GM18519 (cell line): ENCODE results near the gene NAP1L5.

Experiments used
- ATAC-seq: cut with Tn5 transposase; IDR thresholded peaks from one replicate; pipeline ENCODE4 v1.9.1; 2021; ENCODE audit warnings: mild to moderate bottlenecking, moderate library complexity; ENCODE audit not compliant: unreplicated experiment, low FRiP score

NAP1L5 gene, protein sequence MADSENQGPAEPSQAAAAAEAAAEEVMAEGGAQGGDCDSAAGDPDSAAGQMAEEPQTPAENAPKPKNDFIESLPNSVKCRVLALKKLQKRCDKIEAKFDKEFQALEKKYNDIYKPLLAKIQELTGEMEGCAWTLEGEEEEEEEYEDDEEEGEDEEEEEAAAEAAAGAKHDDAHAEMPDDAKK

DNA sequence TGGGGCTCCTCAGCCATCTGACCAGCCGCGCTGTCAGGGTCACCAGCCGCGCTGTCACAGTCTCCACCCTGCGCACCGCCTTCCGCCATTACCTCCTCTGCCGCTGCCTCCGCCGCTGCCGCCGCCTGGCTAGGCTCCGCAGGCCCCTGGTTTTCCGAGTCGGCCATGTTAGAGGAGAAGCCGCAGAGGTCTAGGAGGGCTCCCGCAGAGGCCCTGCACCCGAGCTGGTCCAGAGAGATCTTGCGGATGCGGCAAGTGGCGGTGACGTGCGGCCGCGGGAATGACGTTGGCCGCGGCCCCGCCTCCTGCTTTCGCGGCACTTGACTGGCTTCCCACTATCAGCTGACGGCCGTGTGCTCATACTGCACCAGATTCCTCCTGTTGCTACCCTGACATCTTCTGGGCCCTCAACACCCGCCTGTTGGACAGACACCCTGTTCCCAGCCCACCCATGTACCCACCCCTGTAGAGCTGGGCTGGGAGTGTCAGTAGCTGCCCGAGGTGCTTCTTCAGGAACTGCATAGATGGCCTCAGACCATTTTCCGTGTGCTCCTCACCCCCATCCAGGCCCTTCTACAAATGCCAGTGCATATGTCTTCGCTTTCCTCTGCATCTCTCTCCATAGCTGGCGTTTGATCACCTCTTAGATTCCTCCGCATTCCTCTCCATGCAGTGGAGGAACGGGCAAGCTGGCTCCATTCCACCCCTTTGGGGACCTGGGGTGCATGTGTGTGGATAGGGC lies at the start of gene NAP1L5:
Gene NAP1L5, minus strand, starts transcription at position 242 of the 742 bp plus-strand sequence. Its CDS starts 75 bp downstream, at position 167.
- peak; percentile 85 for ATAC-seq

DNA sequence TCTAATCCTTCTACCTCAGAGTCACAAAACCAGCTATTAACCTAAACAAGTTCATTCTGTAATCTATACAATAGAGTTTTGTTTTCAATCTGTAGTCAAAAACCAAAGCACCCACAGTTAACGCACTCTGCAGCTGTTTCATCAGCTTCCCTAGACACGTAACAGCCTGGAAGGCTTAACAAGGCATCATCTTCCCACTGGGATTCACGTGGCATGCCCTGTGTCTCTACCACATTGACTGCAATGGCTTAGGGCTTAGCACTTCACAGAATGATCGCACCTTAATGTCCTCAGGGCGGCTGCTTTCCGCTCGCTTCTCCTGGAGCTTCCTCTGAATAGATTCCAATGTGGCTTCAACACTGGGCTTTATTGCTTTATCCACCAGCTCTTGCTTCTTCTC lies 49.7 kb upstream of the NAP1L5 start:
- no peak for ATAC-seq

DNA sequence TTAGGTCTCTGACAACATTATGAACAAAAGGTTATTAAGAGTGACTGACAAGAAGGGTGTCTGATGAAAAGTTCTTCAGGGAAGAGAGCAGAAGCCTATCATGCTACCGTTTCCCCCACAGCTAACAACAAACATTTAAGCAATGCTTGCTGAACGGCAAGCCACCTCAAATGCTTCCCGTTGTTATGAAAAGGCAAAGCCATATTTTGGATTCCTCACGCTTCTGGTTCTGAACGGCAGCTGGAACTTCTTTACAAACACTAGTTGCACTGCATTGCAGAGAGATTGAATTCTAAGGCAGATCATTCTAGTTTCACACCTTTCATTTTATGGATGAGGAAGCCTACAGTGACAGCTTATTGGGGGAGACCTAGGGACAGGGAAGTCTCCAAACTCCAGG lies 48.6 kb upstream of the NAP1L5 start:
- ATAC-seq = no peak

DNA sequence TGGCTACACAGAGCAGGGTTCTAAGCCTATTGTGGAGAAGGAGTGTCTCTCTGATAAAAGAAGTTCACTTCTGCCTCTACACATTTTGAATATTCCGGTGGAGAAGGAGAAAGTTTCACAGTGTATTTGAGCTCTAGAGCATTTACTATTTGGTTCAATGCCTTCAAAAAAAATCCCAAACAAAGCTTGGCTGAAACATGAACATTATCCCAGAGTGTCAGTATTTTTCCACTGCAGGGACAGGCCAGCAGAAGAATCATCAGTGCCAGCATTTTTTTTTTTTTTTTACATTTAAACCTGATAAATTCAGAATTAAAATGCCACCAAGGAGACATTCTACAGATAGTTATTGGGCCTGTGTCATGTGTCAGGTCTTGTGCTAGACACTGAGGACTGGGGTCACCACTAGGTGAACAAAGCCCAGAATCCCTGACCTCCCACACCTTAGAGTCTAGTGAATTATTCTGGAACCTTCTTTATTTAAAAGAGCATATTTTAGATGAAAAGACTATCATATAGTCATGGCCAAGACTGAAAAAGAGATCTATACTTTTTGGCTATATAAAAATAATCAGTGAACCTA lies 48.0 kb upstream of the NAP1L5 start:
- no peak for ATAC-seq

DNA sequence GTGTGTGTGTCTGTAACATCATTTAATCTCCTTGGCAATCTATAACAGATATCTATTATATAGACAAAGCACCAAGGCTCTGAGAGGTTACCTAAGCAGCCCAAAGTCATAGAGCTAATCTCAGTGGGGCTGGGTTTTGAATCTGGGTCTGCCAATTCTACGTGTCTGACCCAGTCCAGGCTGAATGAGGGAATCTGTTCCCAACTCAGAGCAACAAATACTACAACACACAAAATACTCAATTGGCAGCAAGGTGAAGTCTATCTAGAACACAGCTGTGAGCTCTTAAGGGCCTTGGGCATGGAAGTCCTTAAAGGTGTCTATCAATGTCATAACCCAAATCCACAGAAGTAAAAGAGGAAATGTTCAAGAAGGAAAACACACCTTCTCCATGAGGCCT lies 47.5 kb upstream of the NAP1L5 start:
- ATAC-seq = no peak

DNA sequence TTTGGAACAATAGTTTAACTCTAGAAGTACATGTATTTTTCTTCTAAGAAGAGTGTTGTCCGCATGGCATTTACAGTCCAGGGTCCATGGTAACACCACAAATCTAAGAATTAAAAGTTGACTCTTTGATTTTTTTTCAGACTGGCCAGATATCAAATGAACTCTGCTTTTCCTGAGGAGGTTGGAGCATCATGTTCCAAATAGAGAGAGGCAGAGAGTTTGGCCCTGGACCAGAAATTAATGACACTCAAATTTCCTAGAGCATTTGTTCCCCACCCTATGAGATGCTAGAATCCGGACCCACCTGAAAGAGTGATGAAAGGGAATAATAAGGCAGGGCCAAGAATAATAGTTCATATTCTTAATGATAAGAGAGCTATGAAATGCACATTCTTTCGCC lies 47.0 kb upstream of the NAP1L5 start:
- ATAC-seq = no peak

DNA sequence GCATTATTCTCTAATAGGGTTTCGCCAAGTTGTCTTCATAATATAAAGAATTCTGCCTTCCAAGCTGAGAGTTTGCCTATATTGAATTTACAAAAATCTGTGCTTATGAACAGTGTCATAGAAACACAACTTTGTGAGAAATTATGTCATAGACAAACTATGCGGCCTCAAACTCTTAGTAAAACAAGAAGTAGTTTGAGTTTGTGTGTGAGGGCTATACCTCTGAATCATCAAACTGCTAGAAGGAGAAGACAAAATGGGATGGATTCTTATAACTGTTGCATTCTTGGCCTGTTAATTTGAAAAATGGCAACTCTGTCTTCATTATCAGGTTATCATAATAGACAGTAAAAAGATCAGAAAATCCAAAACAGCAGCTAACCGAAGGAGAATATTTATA lies 46.1 kb upstream of the NAP1L5 start:
- ATAC-seq = no peak

DNA sequence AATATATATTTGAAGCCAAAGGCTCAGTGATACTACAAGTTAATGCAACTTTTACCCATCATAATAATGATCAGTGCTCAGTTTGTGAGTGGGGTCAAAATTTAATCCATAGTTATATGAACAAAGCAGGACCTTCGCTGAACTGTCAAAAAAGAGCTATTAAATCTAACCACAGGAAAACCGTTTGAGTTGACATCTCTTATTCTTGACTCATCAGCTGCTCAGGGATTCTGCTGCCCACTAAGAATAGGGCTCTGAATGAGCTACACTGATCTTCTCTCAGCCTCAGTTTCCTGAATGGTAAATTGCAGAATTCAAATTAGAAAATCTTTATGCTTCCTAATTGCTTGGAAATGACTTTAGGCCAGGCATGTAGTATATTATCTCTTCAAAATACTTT lies 44.9 kb upstream of the NAP1L5 start:
- no peak for ATAC-seq

DNA sequence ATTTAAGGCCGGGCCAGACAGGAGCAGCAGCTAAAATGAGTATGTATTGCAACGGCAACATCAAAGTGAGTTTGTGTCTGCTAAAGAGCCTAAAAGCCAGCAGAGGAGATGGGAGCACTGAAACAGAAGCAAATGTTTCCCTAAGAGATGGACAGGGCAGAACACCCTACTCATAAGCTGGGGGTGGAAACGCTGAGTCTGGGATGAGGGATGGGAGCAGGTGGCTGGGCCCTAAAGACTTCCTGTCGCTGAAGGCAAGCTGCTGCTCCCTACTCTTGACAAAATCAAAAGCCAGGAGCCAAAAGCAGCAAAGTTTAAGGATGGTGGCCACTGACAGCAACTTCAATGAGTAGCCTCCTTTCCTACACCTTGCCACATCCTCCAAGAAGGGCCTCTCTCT lies 40.6 kb upstream of the NAP1L5 start:
- no peak for ATAC-seq

DNA sequence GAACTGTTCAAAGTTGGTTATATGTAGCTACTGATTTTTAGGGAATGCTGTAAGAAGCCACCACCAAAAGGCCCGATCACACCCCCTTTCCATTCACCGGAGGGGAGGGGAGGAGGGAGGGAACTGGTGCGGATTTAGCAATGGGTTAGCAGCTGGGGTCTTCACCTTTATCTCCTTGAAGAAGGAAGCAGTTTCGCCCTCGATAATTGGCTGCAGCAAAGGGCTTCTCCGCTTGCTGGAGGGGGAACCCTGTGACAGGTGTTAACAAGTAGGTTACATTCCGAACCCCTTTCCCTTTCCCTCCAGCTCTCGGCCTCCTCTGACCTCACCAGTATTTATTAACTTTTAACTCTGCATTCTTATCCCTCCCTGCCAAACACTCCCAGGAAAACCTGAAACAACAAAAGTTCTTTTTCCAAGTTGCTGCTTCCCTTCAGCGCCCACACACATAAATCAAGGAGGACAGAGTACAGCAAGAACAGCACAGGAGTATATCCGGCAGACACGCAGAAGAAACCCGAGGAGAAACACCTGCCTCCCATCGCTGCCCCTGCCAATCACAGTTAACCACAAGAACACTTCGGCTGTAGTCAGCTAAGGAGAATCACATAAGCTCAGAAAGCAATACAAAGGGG lies 39.8 kb upstream of the NAP1L5 start:
- ATAC-seq = peak; percentile 87

DNA sequence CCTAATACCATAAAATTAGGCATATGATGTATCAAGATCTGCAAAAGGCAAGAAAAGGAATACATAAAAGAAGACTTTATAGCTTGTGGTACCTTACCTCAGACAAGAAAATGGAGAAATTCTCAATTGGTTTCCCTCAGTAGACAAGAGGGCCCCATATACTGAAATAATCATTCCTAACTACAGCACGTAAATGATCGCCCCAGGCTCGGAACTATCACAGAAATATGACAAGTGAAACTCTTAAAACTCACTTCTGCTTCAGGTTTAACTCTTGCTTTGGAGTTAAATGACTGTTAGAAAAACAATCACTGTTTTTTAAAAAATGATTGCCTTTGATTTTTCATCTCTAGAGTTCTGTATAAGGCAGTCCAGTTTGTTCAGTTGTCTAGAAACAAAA lies 38.6 kb upstream of the NAP1L5 start:
- ATAC-seq = no peak

DNA sequence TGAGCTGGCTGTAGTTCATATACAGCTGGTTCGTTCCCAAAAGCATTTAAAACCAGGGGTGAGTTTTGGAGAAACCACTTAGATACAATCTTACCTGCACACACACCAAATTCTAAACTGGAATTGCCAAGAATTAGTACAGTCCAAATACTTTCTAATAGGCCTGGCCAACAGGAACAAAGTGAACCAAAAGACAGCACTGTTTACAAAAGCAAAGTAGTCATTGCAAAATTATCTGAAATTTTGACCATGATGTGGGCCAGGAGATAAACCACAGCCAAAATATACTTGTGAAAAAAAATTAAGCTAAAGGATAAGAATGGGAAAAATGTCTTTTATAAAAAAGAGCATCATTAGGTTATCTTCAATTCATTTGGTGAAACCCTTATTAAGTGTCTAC lies 37.9 kb upstream of the NAP1L5 start:
- ATAC-seq = no peak

DNA sequence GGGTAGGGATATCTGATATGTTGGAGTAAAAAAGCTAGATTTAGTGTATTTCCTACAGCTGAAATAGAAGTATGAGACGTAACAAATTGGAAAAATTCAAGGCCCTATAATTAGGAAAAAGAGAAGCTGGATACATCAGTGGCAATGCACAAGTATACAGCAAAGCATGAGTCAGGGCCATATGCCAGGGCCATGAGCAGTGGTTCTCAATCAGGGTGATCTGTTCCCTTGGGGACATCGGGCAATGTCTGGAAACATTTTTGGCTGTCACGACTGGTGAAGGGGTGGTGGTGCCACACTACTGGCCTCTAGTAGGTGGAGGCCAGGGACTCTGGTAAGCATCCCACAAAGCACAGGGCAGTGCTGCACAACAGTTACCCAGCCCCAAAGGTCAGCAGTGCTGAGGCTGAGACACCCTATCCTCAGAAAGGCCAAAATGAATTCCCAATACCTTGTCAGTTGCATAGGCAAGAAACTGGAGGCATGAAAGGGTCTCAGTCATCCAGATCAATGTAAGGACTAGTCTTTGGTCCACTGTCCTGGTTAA lies 36.8 kb upstream of the NAP1L5 start:
- ATAC-seq = no peak

DNA sequence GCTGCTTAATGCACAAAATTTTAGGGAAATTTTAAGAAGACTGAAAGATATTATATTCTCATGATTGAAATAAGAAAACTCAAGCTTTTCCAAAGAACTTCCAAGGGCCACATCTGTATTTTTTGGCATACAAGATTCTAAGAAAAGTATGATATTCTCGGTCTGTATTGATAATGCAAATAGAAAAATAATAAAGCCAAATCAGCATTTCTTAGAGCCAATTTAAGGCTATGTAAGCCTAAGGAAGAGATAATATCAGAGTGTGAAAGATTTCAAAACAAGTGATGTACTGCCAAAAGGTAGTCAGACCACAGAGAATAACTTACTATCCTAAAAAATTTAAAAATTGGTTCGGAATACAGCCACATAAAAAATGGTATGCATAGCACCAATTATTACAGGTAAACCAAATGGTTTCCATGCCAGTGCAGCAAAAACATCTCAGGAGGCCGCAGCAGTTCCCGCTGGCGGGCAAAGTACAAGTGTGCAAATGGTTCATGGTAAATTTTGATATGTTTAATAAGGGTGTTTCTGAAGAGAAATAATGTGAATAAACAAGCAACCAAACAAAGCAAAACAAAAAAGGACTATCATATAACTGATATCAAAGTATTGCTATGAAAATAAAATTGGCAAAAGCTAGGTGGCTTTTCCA lies 35.2 kb upstream of the NAP1L5 start:
- no peak for ATAC-seq

DNA sequence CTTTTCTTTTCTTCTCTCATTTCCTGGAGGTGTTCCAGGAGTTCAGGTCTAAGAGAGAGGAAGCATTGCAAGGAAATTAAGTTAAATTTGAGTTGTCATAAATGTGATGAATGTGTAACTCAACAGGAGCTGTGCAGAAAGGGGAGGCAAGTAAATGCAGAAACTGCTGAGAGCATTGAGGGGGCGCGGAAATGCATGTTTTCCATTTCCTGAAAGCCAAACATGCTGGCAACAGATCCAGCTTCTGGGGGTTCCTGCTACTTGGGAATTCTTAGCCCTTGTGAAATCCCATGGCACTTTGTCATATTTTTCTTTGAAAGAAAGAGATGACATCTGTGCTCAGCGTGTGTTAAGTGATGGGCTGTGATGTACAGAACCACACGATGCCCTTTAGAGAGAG lies 33.8 kb upstream of the NAP1L5 start:
- no peak for ATAC-seq

DNA sequence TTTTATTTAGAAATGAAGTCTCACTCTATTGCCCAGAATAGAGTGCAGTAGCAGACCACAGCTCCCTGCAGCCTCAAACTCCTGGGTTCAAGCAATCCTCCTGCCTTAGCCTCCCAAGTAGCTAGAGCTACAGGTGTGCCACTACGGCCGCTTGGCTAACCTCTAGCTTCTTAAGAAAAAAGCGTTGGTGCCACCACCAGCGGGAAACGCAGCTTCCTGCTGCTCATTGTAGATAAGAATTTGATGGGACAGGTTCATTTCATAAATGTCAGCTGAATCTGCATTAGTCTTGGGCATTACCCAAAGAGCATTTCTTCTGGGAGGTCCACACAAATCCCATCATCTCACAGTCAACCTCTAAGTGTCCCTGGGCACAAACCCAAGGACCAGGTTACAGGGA lies 33.2 kb upstream of the NAP1L5 start:
- ATAC-seq = no peak

DNA sequence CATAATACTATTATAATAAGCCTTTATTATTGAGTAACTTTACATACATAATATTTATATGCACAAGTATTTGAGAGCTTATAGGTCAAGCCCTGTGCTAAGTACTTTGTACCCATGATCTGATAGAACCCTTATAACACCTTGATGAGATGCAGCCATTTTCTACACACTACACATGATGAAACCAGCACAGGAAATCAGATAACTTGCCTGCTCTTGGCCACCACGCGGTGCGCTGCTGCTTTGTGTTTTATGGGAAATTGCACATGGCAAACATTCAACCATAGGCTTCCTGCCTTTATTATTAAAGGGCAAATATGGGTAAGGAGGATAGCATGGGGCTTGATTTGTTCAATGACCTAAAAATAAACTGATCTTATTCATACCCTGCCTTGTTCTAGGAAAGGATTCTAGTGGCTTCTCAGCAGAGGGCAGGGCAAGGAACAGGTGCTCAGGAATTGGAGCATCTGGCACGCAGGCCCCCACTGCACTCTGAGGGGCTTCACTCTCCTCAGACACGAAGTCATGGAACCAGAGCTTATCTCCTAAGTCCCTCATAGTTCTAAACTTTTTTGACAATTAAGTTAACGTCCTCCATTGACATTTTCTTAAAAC lies 31.6 kb upstream of the NAP1L5 start:
- no peak for ATAC-seq

DNA sequence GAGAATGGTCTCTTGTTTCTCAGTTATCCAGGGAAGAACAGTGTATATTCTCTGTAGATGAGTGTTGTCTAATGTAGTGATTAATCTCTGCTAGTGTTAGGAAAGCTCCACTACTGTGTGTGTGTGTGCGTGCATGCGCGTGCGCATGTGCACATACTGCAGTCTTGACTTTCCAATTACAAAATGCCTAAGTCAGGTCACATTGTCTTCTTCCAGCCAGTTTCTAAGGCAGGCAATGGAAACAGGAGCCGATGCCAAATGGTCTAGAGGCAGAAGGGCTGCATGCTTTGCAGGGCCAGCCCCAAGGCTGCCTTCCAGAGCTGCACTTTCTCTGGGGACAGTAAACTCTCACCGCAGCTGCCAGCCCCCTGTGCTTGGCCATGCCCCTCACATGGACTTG lies 30.5 kb upstream of the NAP1L5 start:
- ATAC-seq = no peak

DNA sequence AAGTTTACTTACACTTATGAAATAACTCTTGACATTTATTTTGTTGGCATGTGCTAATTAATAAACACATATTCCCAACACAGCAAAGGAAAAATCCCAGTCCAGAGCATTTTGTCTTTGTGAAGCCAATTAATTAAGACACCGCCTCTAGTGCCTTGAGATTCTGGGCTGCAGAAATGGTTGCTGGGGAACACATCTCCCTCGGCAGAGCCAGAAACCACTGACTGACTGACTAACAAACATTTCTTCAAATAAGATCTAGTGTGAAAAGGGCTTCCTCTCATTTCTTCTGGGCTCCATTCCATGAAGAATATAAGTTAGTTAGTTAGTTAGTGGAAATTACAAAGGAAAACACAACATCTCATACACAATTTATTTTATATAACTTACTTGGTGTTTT lies 28.4 kb upstream of the NAP1L5 start:
- ATAC-seq = no peak

DNA sequence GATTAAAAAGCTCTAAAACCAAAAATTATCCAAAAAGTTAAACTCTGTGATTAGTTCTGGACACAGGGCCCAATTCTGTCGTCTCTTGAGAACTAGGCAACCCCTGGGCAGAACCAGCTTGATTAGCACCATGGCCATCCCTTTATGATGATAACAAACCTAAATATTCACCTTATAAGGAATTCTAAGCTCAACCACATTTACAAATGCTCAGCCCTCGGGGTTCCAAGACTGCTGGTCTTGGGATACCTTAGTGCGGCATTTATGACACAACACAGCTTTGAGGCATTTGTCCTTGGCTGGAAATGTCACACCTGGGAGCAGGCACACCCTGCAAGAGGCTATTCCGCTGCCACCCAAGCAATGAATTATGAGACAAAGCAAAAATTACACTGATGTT lies 27.5 kb upstream of the NAP1L5 start:
- ATAC-seq = no peak
